Activated T-cell treated with anti-CD3 and anti-CD28 coated beads, Interleukin-2, amount 50 U/mL, for 24 hours (primary cell): Measurements from ENCODE around the gene GJA5.

Source experiments
- DNase-seq: peaks from one replicate; pipeline ENCODE4 v3.0.0-alpha.2; 2020
- H3K27ac Mint-ChIP-seq: 2 replicates; pipeline ENCODE4 v1.8.0; 2020; ENCODE audit warnings: mild to moderate bottlenecking, mixed read lengths
- H3K27me3 Mint-ChIP-seq: 2 replicates; pipeline ENCODE4 v1.8.0; 2020; ENCODE audit warnings: mixed read lengths
- H3K36me3 Mint-ChIP-seq: 2 replicates; pipeline ENCODE4 v1.8.0; 2020; ENCODE audit warnings: low read depth, mixed read lengths
- H3K4me1 Mint-ChIP-seq: 2 replicates; pipeline ENCODE4 v1.8.0; 2020; ENCODE audit warnings: low read depth, mixed read lengths
- H3K4me3 Mint-ChIP-seq: 2 replicates; pipeline ENCODE4 v1.8.0; 2020; ENCODE audit warnings: mild to moderate bottlenecking, moderate library complexity, mixed read lengths
- H3K9me3 Mint-ChIP-seq: 2 replicates; pipeline ENCODE4 v1.8.0; 2020; ENCODE audit warnings: mixed read lengths

The GJA5 gene

GRCh38 chr1:147760481-147761260 lies at the start of gene GJA5:
GJA5 (minus strand) TSS chr1:147760602; CDS start chr1:147759238, 1,364 bp downstream.
- Mint-ChIP-seq H3K9me3 (no peaks in the 10 kb centered on the region), H3K4me3 (no peak within 1 kb of the TSS), H3K27me3 (no peaks in the 10 kb centered on the region), H3K27ac (no peak within 1 kb of the TSS), H3K4me1 (peaks cover 26% of the 10 kb centered on the region), H3K36me3 (no peaks in the 10 kb centered on the region)
- no peak for DNase-seq

DNA sequence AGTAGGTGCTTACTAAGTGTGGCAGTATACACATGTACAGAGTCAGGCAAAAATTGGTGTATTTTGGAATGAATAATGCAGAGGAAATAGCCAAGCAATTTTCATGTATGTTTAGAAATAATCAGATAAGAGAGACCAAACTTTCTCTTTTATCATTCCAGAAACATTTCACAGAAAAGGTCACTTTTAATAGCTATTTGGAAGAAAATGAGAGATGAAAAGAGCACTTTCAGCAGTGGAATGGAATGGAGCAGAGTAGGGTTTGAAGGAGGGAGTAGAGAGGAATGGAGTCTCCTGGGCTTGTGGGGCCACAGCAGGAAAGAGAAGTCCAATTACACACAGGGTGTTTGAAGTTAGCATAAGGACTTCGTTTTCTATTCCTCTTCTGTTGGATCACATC lies 48.8 kb upstream of the GJA5 start:
- H3K36me3 Mint-ChIP-seq = no peaks in the 10 kb centered on the region
- no peak overlapping the region for H3K27ac Mint-ChIP-seq
- H3K27me3 Mint-ChIP-seq = no peaks in the 10 kb centered on the region
- H3K9me3 Mint-ChIP-seq = no peaks in the 10 kb centered on the region
- peaks cover 3% of the 10 kb centered on the region for H3K4me1 Mint-ChIP-seq
- no peak overlapping the region for H3K4me3 Mint-ChIP-seq
- no peak for DNase-seq

- peaks cover 3% of the 10 kb centered on the region for H3K4me1 Mint-ChIP-seq
- H3K27me3 Mint-ChIP-seq = no peaks in the 10 kb centered on the region
- H3K4me3 Mint-ChIP-seq = no peak overlapping the region
- no peak overlapping the region for H3K27ac Mint-ChIP-seq
- H3K9me3 Mint-ChIP-seq = no peaks in the 10 kb centered on the region
- no peaks in the 10 kb centered on the region for H3K36me3 Mint-ChIP-seq
- no peak for DNase-seq
Observed at GRCh38 chr1:147808025-147808424, 47.6 kb upstream of the GJA5 start.

GRCh38 chr1:147807405-147807804 lies 47.0 kb upstream of the GJA5 start:
- no peaks in the 10 kb centered on the region for H3K4me1 Mint-ChIP-seq
- no peaks in the 10 kb centered on the region for H3K36me3 Mint-ChIP-seq
- DNase-seq = no peak
- H3K4me3 Mint-ChIP-seq = no peak overlapping the region
- H3K9me3 Mint-ChIP-seq = no peaks in the 10 kb centered on the region
- no peak overlapping the region for H3K27ac Mint-ChIP-seq
- no peaks in the 10 kb centered on the region for H3K27me3 Mint-ChIP-seq

DNA sequence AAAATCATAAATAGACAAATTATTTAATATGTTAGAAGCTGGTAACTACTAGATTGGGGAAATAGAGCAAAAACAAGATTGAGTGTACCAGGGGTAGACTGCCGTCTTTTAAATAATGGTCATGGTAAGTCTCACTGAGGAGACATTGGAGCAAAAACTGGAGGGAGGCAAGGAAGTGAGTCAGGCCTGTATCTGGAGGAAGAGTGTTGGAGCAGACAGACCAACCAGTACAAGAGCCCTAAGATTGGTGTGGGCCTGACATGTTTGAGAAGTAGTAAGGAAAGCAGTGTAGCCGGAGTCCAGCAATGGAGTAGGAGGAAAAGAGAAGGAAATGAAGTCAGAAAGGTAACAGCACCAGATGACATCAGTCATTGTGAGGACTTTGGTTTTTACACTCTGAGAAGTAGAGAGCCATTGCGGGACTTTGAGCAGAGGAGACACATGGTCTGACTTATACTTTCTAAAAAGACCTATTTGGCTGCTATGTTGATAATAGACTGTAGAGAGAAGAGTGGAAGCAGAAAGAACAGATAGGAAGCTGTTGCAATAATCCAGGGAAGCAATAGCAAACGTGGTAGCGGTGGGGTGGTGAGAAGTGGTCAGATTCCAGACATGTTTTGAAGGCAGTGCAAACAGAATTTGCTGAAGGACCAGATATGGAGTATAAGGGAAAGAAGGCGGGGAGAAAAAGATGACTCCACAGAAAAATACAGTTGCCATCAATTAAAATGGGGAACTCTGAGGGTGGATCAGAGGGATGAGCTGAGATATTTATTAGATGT lies 44.7 kb upstream of the GJA5 start:
- Mint-ChIP-seq H3K27ac (no peak overlapping the region), H3K4me1 (no peaks in the 10 kb centered on the region), H3K27me3 (peaks cover 2% of the 10 kb centered on the region), H3K9me3 (no peaks in the 10 kb centered on the region), H3K36me3 (no peaks in the 10 kb centered on the region), H3K4me3 (no peak overlapping the region)
- DNase-seq = no peak

DNA sequence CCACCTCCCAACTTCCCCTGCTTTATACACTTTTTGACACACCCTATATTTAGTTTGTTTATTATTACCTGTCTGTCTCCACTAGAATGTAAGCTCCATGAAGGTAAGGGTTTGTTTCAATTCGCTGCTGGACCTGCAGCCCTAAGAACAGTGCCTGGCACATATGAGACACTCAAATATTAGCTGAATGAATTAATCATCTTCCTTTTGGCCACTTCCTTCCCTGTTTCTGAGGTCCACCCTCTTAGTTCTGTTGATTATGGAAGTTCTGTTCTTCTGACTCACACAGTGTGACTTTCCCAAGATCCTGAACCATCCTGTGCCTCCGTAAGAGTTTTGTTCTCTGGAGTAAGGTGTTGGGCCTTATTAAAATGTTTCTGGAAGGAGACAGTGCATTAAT lies 40.4 kb upstream of the GJA5 start:
- Mint-ChIP-seq H3K9me3 (no peaks in the 10 kb centered on the region), H3K4me1 (no peaks in the 10 kb centered on the region), H3K27ac (no peak overlapping the region), H3K4me3 (no peak overlapping the region), H3K27me3 (peaks cover 2% of the 10 kb centered on the region), H3K36me3 (no peaks in the 10 kb centered on the region)
- no peak for DNase-seq

DNA sequence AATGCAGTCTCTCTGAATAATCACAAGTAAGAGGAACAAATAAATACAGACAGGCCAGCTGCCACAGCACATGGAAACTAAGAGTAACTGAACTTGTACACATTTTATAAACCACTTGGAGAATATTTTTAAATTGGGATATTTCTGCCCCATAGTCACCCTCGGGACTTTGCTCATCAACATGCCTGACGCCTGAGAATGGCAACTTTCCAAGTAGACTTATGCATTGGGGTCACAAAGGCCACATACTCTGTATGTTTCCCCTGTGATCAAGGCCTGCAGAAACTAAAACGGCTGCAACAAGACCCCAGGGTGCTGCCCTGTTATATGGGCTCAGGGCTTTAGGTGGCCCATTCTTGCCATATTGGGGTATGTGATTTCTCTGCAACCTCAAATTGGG lies 38.3 kb upstream of the GJA5 start:
- peaks cover 7% of the 10 kb centered on the region for H3K27me3 Mint-ChIP-seq
- no peaks in the 10 kb centered on the region for H3K36me3 Mint-ChIP-seq
- no peak overlapping the region for H3K4me3 Mint-ChIP-seq
- H3K4me1 Mint-ChIP-seq = no peaks in the 10 kb centered on the region
- no peak overlapping the region for H3K27ac Mint-ChIP-seq
- H3K9me3 Mint-ChIP-seq = no peaks in the 10 kb centered on the region
- no peak for DNase-seq

DNA sequence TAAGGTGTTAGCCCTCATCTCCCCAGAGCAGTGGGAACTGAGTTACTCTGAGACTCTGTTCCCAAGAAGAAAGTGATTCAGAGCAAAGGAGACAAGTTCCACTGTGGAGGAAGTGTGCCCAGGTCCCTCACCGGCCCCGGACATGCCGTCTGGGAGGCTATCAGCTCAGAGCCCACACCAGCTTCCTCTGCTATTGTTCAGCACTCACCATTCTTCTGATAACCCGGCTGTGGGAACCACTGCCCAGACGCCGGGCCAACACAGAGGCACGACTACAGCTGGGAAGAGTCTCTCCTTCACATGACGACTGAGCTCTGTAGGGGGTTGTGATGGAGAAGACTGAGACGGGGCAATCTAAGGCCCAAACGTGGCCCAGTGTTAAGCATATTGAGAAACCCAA lies 34.2 kb upstream of the GJA5 start:
- Mint-ChIP-seq H3K4me3 (no peak overlapping the region), H3K36me3 (no peaks in the 10 kb centered on the region), H3K9me3 (no peaks in the 10 kb centered on the region), H3K4me1 (no peaks in the 10 kb centered on the region), H3K27me3 (peaks cover 4% of the 10 kb centered on the region), H3K27ac (no peak overlapping the region)
- DNase-seq = no peak

GRCh38 chr1:147791876-147792275 lies 31.5 kb upstream of the GJA5 start:
- Mint-ChIP-seq H3K27ac (no peak overlapping the region), H3K36me3 (no peaks in the 10 kb centered on the region), H3K27me3 (peaks cover 7% of the 10 kb centered on the region), H3K4me1 (no peaks in the 10 kb centered on the region), H3K9me3 (no peaks in the 10 kb centered on the region), H3K4me3 (no peak overlapping the region)
- no peak for DNase-seq

DNA sequence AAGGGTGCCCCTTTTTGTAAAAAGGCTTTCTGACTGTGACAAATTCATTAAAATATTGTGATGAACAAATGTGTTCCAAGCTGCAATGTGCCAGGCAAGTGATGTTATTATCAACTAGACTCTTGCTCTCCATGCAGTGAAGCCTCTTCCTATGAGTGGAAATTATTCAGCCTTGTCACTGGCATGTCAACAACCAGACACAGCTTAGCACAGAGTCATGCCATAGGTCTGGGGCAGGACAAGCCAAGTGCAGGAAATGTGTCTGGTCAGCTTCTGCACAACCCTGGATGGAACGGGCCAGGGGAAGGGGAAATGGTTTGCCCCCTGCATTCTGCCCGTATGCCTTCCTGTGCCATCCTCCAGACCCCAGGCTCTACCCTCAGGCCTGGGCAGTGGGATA lies 27.4 kb upstream of the GJA5 start:
- Mint-ChIP-seq H3K27ac (no peak overlapping the region), H3K9me3 (no peaks in the 10 kb centered on the region), H3K4me3 (no peak overlapping the region), H3K4me1 (no peaks in the 10 kb centered on the region), H3K36me3 (no peaks in the 10 kb centered on the region), H3K27me3 (peaks cover 9% of the 10 kb centered on the region)
- DNase-seq = no peak

DNA sequence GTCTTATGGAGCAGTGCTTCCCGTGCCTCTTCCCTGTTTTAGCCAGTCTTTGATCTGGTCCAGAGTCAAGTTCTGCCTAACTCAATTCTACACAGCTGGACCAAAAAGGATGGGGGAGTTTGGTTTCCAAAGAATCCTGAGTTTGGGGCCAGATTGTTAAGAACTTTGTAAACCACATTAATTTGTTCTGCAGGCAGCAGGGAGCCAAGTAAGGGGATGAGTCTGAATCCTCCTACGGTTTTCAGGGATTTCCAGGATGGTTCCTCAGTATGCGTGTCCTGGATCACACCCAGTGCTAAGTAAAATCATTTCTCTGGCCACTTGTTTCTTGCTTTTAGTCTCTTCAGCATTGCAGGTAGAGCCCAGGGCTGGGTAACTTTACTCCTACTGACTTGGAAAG lies 26.1 kb upstream of the GJA5 start:
- Mint-ChIP-seq H3K36me3 (no peaks in the 10 kb centered on the region), H3K4me1 (no peaks in the 10 kb centered on the region), H3K9me3 (no peaks in the 10 kb centered on the region), H3K27ac (no peak overlapping the region), H3K27me3 (peaks cover 19% of the 10 kb centered on the region), H3K4me3 (no peak overlapping the region)
- no peak for DNase-seq

DNA sequence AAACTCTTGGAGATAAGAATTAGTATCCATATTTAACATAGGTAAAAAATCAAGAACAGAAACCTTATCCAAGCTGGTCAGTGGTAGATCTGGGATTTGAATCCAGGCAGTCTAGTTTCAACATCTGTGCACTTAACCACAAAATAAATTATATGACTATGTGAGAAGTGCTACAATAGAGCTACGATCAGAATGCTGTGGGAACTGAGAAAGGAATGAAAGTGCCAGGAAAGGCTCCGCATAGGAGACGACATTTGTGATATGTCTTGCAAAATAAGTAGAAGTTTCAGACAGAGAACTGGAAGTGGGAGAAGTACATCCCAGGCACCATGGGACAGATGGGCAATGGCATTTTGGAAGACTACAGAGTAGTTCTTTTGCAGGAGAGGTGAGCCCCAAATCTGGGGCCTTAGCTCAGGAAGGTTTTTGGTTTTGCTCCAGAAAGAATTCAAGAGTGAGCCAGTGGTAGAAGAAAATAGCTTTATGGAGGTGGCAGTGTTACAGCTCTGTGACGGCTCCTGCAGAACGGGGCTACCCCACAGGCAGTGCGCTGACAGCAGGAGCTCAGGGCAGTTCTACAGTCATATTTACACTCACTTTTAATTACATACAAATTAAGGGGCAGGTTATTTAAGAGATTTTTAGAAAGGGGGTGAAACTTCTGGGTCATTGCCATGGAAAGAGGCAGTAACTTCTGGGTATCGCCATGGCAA lies 25.5 kb upstream of the GJA5 start:
- H3K4me3 Mint-ChIP-seq = no peak overlapping the region
- H3K9me3 Mint-ChIP-seq = no peaks in the 10 kb centered on the region
- no peaks in the 10 kb centered on the region for H3K36me3 Mint-ChIP-seq
- no peak for DNase-seq
- H3K27me3 Mint-ChIP-seq = peaks cover 24% of the 10 kb centered on the region
- no peaks in the 10 kb centered on the region for H3K4me1 Mint-ChIP-seq
- H3K27ac Mint-ChIP-seq = no peak overlapping the region

DNA sequence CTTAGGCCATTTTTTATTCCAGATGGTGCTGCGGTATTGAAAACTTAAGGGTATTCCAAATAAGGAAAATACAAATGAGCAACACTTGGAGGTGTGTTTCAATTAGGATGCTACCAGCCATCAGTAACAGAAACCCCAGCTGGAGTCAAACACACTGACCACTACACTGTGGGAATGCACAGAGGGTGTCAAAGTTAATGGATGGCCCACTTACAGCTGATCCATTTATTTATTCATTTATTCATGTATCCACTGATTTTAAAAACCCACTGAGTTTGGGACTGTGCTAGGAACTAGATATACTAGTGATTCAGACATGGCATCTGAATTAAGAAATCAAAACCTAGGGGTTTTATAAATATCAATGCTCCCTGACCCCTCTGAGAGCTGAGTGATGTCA lies 24.5 kb upstream of the GJA5 start:
- H3K4me1 Mint-ChIP-seq = no peaks in the 10 kb centered on the region
- no peaks in the 10 kb centered on the region for H3K9me3 Mint-ChIP-seq
- H3K4me3 Mint-ChIP-seq = no peak overlapping the region
- H3K36me3 Mint-ChIP-seq = no peaks in the 10 kb centered on the region
- H3K27ac Mint-ChIP-seq = no peak overlapping the region
- DNase-seq = no peak
- peaks cover 27% of the 10 kb centered on the region for H3K27me3 Mint-ChIP-seq

DNA sequence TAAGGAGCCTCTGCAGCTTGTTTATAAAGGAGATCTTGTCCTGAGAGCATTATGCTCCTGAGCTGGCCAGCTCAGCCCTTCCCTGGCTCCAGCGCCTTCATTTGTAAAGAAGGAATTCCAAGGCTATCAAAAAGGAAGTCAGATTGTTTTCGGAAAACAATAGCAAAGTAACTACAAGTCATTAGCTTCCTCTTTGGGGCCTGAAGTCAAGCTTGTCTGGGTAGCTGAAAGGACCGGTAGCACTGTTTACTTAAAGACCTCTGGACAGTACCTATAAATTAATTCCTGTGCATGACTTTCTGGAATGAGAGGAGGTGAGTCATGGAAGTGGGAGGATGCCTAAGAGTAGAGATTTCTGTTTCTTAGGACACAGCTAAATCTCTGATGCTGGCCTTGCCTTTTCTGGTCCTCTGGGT lies 20.7 kb upstream of the GJA5 start:
- H3K36me3 Mint-ChIP-seq = no peaks in the 10 kb centered on the region

GRCh38 chr1:147777694-147778093 lies 17.3 kb upstream of the GJA5 start:
- no peaks in the 10 kb centered on the region for H3K9me3 Mint-ChIP-seq
- H3K27ac Mint-ChIP-seq = no peak overlapping the region
- DNase-seq = no peak
- peaks cover 6% of the 10 kb centered on the region for H3K4me1 Mint-ChIP-seq
- H3K36me3 Mint-ChIP-seq = no peaks in the 10 kb centered on the region
- no peak overlapping the region for H3K4me3 Mint-ChIP-seq
- peaks cover 41% of the 10 kb centered on the region for H3K27me3 Mint-ChIP-seq

More for the DNA sequence above, 20.7 kb upstream of the GJA5 start:
- Mint-ChIP-seq H3K4me3 (no peak overlapping the region), H3K4me1 (no peaks in the 10 kb centered on the region), H3K9me3 (no peaks in the 10 kb centered on the region), H3K27me3 (peaks cover 26% of the 10 kb centered on the region), H3K27ac (no peak overlapping the region)
- DNase-seq = no peak
